GM21717 (cell line): Measurements from ENCODE around the gene TRAPPC3.
A peak's percentile ranks its signal among the peaks of the same experiment; 100 is the strongest.

Experiments
- ATAC-seq: cut with Tn5 transposase; IDR thresholded peaks from one replicate; pipeline ENCODE4 v1.9.1; 2021; ENCODE audit warnings: mild to moderate bottlenecking, moderate library complexity; ENCODE audit not compliant: unreplicated experiment

The TRAPPC3 gene

DNA sequence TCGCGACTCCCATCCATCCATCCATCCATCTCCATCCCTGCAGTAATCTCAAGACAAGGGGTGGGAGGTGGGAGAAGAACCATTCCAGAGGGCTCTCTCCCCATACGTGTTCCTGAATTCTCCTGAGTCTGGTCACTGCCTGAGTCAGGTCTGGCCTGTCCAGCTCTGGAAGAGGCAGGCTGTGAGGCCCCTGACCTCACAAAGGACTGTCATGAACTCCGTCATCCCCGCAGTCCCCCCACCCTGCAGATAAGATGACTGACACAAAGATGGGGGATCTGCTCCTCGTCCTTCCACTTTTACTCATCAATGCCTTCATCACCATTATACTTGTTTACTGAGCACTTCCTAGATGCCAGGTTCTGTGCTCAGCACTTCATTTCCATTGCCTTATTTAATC, 5.0 kb upstream of the TRAPPC3 start:
- ATAC-seq, result no peak

DNA sequence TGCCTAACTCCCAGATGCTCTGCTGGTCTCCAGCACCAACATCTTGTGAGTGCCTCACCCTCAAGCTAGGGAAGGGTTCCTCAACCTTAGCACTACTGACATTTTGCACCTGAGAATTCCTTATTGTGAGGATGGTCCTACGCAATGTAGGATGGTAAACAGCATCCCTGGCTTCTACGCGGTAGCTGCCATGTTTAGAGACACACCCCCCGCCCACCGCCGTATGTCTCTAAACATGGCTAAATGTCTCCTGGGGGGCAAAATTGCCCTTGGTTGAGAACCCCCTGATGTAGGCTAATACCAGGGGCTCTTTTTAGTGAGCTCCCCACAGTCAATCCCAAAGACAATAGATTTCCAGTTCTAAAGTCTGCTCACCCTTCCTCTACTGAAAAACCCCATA, 4.2 kb upstream of the TRAPPC3 start:
- ATAC-seq, result no peak

DNA sequence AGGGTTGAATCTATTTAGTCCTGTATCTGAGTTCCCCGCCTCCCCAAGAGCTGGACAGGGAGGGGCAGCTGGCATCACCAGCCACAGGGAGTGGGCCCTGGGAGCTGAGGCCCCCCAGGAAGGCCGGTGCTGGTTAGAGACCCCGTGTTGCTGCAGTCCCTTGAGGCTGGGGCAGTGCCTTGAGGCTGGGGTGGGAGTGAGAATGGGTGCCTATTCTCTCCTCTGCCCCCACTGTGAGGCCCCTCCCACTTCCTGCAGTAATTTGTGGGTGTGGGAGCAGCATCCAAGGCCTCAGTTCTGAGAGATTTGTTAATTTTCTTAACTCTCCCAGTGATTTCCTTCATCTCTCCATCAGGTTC, 2.5 kb upstream of the TRAPPC3 start:
- no peak for ATAC-seq

DNA sequence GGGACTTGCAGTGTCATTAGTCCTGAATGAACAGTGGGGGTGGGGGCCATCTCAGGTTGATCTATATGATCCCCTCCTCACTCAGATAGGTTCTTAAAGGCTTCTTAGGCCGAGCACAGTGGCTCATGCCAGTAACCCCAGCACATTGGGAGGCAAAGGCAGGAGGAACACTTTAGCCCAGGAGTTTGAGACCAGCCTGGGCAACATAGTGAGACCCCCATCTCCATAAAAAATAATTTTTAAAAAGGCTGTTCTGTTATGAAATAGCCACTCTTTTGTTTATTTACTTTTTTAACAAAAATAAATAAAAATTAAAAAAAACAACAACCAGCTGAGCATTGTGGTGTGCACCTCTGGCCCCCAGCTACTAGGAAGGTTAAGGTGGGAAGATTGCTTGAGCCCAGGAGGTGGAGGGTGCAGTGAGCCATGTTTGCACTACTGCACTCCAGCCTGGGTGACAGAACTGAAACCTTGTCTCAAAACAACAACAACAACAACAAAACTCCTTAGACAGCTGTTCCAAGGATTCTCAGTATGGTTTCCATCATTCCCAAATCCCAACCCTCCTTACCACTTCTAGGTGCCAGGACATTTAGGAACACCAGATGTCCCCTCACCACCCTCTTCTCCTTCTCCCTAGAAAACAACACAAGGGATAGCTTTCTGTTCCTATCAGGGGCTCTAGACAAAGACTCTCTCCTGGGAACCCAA, 2.0 kb upstream of the TRAPPC3 start:
- ATAC-seq, result no peak

DNA sequence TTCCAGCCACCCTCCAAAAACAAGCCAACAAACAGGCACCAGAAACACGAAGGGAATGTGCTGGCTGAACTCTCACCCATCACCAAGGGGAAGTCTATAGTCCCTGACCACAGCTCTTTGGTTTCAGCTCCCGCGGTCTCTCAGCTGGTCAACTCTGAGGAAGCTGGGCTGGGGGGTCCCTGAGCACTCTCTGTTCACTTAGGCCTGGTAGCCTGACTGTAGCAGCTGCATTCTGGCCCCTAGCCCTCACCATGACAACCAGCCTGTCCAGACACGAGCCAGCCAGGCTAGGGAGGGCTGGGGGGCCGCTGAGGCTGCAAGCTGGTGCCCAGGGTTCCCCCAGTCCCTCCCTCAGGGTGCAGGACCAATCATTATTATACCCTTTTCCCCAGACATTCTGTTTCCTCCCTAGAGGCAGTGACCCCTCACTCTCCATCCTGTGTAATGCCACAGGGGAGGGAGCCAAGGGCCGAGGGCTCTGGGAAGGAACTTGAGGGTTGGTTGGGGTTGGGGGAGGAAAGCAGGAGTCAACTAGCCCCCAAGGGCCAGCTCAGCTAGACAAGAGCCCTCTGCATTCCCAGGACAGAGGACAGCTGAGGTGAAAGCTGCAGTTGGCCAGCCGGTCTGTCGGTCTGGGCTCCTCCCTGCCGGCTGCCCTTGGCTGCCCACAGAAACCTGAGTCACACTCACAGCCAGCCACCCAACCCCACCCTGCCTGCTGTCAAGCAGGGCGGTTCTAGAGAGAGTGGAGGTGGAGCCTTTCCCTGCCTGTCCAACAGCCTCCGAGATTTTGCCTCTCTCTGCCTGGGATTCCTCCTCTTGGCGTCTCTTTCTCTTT, 1.2 kb upstream of the TRAPPC3 start:
- peak; percentile 40 for ATAC-seq

DNA sequence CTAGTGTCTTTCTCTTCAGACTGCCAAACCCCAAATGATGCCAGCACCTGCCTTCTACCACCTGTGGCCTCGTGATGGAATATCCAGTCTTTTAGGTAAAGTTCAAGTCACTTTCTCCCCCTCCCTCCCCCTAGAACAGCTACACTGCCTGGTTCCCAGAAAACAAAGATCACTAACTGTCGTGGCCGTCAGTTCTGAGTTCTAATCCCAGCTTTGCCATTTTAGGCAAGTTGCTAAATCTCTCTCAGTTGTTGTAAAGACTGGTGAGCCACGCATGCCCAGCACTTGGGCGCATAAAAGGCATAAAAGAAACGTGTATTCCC, 648 bp upstream of the TRAPPC3 start:
- ATAC-seq, result no peak

DNA sequence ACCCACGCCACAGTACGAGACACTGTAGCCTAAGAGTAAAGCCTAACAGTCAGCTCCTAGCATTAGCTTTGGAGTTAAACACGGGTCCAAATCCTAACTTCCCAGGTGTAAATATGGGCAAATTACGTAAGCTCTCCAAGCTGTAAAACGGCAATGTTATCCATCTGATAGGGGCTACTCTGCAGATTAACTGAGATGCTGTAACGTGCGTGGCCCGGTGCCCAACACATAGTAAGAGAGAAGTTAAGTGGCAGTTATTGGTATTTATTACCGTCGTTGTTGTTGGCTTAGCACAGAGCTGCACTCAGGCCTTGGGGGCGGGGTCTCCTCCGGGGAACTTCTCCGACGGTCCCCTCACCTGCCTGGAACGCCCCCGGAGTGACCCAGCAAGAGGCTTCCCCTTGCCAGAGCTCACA, 457 bp downstream of the TRAPPC3 start:
- no peak for ATAC-seq

DNA sequence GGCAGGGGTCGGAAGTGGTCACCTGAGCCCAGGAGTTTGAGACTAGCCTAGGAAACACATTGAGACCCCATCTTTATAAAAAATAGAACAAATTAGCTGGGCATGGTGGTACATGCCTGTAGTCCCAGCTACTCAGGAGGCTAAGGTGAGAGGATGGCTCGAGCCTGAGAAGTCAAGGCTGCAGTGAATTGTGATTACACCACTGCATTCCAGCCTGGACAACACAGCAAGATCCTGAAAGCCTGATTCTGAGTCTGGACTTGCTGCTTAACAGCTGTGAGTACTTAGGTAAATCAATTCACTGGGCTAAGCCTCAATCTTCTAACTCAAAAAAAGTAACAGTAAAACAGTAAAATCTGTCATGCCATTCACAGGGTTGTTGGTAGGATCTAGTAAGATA, 4.9 kb downstream of the TRAPPC3 start:
- ATAC-seq, result no peak

DNA sequence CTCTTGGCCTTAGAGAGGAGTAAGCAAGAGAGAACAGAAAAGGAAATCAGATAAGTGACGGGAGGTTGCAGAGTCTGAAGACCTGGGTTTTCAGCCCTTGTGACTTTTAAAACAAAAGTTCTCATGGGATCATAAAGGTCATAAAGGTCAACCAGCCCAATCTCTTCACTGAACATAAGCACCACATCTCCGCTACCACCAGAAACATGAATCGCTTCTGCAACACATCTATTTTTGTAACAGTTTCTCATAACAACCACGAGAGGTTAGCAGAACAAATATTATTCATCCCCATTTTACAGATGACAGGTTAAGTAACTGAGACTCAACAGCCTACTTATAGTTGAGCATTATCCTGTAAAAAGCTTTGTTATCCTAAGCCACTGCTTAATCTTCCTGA, 5.9 kb downstream of the TRAPPC3 start:
- ATAC-seq, result no peak

DNA sequence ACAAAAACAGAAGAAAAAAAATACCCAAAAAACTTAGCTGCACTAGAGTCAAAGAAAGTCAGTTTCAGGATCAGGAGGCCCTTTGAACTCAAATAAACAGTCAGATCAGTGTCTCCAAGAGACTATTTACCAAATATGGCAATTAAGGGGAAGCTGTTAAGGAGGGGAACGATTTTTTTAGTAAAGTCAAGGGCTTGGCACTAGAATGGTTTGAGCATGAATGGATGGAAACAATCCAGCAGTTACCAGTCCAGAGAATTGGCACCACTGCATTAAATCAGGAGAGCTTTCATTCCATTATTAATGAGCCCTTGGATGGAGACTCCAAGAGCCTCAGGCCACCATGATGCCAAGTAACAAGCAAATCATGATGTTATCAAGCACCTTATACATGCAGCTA, 7.2 kb downstream of the TRAPPC3 start:
- no peak for ATAC-seq

DNA sequence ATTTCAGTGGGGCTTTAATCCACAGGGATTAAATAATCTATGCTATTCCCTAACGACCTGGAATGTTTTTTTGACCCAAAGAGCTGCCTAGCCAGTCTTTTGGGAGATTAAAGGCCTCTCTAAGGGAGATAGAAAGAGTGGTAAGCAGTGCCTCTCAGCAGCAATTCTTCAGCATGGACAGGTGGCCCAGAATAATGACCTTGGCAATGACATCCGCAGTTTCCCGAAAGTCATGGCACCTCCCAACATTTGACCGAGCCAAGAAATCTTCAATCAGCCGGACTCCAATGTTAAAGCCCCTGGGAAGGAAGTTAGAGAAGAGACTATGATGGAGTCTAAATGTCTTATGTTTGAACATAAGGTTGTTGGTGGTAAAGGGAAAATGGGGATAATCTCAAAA, 9.8 kb downstream of the TRAPPC3 start:
- ATAC-seq, result no peak

DNA sequence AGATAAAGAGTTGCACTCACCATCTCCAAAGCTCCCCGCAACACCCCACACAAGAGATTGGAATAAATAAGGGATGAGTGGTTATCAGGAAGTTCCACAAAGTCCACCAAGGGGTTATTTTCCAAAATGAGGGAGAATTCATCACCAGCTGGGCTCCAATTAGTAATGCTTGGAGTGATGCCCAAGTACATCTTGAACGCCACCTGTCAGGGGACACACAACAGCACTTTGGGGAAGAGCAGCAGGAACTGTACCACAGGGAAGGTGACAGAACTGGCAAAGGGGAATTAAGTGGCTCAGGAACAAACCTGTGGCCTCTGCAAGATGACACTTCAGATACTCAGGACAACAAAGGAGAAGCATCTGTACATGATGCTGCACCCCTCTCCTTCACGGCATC, 11.5 kb downstream of the TRAPPC3 start:
- ATAC-seq, result no peak

DNA sequence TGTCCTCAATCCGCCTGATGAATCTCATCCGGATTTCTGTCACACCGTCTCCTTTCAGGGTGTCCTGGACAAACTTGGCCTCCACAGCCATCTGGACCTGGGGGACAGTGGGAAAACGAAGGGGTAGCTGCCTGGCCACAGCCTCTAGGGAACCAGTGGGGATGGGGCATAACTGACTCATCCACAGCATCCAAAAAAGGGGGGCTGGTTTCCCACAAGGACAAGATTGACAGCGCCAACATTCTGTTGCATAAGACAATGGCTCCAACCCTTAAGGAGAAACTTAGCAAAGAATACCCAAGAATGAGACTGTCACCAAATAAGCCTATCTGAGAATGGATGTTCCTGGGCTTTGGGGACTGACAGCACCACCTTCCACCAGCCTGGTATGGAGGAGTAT, 12.1 kb downstream of the TRAPPC3 start:
- no peak for ATAC-seq

DNA sequence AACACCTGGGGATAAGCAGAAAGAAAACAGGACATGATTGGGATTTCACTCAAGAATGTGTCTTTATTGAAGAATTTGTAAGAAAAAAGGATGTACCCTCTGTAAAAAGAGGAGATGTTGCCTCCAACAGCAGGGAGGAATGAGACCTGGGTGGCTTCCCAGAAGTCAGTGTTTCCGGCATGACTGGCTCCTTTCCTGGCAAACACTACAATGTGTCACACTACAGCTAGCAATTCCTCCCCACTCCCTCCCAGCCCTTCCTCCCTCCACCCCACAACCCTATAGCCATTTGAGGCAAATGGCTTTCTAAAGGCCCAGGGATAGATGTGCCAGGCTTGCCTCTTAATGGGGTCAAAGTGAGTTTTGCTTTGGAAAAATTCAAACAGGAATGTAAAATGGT, 12.8 kb downstream of the TRAPPC3 start:
- no peak for ATAC-seq

DNA sequence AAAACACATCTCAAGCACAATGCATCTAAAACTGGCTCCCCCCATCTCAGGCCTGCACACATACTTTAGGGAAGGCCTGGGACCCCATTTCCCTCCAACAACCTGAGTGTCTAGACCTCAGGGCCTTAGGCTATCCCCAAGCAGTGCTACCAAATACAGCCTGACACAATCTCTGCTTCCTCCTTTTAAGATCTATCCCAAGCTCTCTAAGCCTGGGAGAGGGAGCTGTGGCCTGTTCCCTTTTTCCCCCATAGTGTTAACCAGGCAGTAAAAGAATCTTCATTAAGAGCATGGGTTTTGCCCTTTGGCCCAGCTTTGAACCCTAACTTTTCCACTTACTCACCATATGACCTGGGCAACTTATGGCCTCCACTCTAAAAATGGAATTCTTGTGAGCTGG, 13.5 kb downstream of the TRAPPC3 start:
- ATAC-seq, result no peak

DNA sequence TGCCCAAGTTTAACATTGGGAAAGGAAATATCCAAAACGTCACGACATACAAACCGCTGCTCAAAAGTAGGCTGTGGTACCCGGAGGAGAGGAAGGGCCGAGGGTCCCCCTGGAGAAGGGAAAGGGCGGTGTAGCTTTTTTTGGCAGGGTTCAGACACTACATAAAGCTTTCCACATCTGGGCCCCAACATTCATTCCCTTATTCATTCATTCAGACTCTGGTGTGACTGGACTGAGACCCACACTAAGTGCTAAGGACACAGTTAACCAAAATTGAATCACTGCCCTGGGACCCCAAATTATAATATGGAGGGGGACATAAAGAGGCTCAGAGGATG, 14.0 kb downstream of the TRAPPC3 start:
- no peak for ATAC-seq

DNA sequence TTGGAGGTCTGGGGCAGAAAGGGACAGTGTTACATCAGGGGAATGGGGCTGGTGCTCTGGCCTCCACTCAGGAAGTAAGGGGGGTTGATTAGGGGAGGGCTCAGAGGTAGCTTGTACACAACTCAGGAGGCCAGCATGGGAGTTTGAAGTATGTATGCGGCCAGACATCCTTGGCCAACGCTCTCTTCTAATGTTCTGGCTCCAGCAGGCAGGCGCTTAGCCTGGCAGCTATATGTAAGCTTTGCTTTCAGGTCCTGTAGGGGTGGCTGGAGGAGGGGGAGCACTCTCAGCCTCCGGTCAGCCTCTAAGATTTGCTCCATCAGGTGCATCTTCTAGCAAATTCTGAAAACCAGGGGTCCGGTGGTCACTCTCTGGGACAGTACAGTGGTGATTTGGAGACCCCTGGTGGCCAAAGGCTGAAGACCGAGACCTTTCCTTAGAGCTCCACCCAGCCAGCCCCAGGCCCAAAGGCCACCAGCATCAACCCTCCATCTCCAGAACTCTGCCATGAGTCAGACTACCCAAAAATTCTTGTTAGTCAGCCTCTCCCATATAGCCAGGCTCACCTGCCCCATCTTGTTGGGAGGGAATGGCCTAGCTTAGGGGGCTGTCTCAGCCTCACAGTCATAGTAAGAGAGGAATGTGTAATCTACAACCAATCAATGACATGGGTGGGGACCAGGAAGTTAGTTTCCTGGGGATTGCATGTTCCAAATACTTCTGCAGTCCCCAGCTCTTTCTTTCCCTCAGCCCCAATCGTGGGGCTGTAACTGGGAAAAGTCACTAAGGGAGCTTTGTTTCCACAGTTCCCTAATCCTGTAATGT, 14.6 kb downstream of the TRAPPC3 start:
- no peak for ATAC-seq

DNA sequence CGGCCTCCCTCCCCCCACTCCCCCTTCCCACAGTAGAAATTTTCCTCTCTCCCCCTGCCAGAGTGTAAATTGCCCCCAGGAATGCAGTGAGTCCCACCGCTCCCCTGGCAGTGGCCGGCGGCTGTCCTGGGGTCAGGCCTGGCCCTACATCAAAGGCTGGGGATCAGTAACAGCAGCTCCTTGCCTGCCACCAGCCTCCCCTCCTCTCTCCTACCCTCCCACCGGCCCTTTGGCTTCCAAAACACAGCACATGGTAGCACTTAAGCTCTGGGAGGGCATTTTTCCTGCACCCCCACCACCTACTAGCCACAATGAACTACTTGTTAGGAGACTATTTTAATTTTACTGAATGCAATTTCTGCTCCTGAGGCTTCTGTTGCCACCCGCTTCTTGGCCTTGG, 15.3 kb downstream of the TRAPPC3 start:
- no peak for ATAC-seq

DNA sequence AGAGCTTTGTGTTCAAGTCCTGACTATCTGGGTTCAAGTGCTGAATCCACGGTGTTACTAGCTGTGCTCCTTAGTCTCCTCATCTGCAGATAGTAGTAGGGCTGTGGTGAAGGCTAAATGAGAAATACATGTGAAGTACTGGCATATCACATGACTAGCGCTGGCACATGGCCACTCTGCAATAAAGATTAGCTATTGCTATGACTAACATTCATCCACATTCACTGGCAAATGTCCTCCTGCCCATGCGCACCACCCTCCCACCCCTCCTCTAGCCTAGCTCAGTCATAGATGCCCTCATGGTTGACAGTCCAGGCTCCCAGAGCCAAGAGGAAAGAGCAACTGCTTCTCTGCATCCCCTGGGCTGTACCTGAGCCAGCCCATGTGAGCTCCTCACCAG, 15.8 kb downstream of the TRAPPC3 start:
- no peak for ATAC-seq

DNA sequence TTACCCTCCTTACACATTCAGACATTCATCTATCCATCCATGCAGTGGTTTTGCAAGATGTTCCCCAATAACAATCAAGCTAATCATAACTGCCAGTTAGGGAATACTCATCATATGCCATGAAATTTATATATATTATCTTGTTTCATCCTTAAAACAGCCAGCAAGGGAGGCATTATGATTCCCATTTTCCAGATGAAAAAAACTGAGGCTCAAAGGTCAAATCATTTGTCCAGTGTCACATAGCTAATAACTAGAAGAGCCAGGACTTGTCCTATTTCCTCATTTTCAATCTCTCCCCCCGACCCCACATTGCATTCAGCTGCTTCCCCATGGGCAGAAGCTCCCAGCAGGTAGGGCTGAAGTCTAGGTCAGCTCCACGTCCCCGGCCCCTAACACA, 17.3 kb downstream of the TRAPPC3 start:
- no peak for ATAC-seq

DNA sequence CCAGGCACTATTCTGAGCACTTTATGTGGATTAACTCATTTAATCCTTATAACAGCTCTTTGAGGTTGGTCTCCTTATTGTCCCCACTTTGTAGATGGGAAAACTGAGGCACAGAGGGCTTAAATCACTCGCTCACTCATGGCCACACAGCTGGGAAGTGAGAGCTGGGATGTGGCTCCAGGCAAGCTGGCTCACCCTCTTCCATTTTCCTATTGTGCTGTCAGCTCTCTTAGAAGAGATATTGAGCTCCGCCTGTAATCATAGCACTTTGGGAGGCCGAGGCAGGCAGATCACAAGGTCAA, 20.4 kb downstream of the TRAPPC3 start:
- ATAC-seq, result no peak
